B cell (primary cell): Measurements from ENCODE around the gene MKRN1. TPM values are rescaled to one million over a fixed set of nuclear protein-coding genes. Genes with fewer than 3 reads are reported as not detected.
"Not testable (repeated sequence)": the region's sequence is repeated elsewhere in the genome, so short reads cannot be mapped to it uniquely, and the experiment has no call there.

ENCODE experiments used
- ATAC-seq: fragments of 200-7000 bp; cut with Tn5 transposase; one replicate; pipeline ENCODE4 v1.10.0; 2021; ENCODE audit warnings: low read depth, mild to moderate bottlenecking, moderate number of reproducible peaks, moderate library complexity
- CTCF ChIA-PET: fragments of 350-600 bp; sonication (Branson Sonifier 250); formaldehyde crosslinking; loops from one replicate; lab custom pipeline; 2021; ENCODE audit warnings: antibody characterized with exemption, inconsistent platforms; lab: Charles Lee
- POLR2A ChIA-PET: fragments of 350-600 bp; sonication (Branson Sonifier 250); formaldehyde crosslinking; loops from one replicate; lab custom pipeline; 2021; ENCODE audit warnings: antibody characterized with exemption; lab: Charles Lee
- DNase-seq: peaks from one replicate; pipeline ENCODE4 v3.0.0; 2013
- H2AFZ ChIP-seq: 2 replicates; pipeline ENCODE4 v1.6.1; 2012; ENCODE audit warnings: mild to moderate bottlenecking, low read depth, low read length; ENCODE audit not compliant: insufficient read depth, poor library complexity, severe bottlenecking
- H3K27ac ChIP-seq, 2 donors: 1 replicate in 1 of 2; 2 replicates in 1 of 2; pipeline ENCODE4 v1.5.1; 2012 to 2013; ENCODE audit warnings: low read length in 2 of 2, mild to moderate bottlenecking in 2 of 2, moderate library complexity in 1 of 2
- H3K27me3 ChIP-seq, 4 experiments: fragments of 200-600 bp in 1 of 4; sonication (generic) in 1 of 4; replicated peaks in 1 of 4; 1 replicate in 2 of 4; 2 replicates in 2 of 4; pipeline versions ENCODE4 v1.6.1 to v1.7.0; 2013 to 2016; ENCODE audit warnings: low read length in 3 of 4, mild to moderate bottlenecking in 2 of 4, mixed read lengths in 1 of 4, moderate library complexity in 1 of 4; ENCODE audit not compliant: insufficient read depth in 4 of 4, control insufficient read depth in 3 of 4; ENCODE audit errors: control extremely low read depth in 1 of 4
- H3K36me3 ChIP-seq, 2 experiments: replicated peaks in 1 of 2; 1 replicate in 1 of 2; 2 replicates in 1 of 2; pipeline versions ENCODE4 v1.6.1 to v1.7.1; 2013; ENCODE audit warnings: low read length in 1 of 2; ENCODE audit not compliant: insufficient read depth in 2 of 2, control insufficient read depth in 1 of 2; ENCODE audit errors: control extremely low read depth in 1 of 2, extremely low read depth in 1 of 2
- H3K4me1 ChIP-seq, 2 donors: fragments of 200-600 bp in 1 of 2; sonication (generic) in 1 of 2; 1 replicate in 1 of 2; 2 replicates in 1 of 2; pipeline versions ENCODE4 v1.5.1 to v1.6.1; 2013 to 2017; ENCODE audit warnings: low read length in 2 of 2; ENCODE audit not compliant: control insufficient read depth in 2 of 2, insufficient read depth in 2 of 2
- H3K4me2 ChIP-seq: replicated peaks from 2 replicates; pipeline ENCODE3; 2012; ENCODE audit warnings: mild to moderate bottlenecking, low read depth, low read length; ENCODE audit not compliant: poor library complexity, severe bottlenecking
- H3K4me3 ChIP-seq, 5 experiments: fragments of 200-600 bp in 1 of 5; sonication (generic) in 1 of 5; 1 replicate in 3 of 5; 2 replicates in 2 of 5; pipeline versions ENCODE4 v1.5.1 to v1.7.0; 2011 to 2016; ENCODE audit warnings: low read length in 4 of 5, mild to moderate bottlenecking in 4 of 5, low read depth in 2 of 5, control low read depth in 1 of 5, moderate library complexity in 1 of 5; ENCODE audit not compliant: insufficient read depth in 1 of 5; ENCODE audit errors: control extremely low read depth in 1 of 5, extremely low read depth in 1 of 5
- H3K79me2 ChIP-seq: fragments of 200-600 bp; sonication (generic); one replicate; pipeline ENCODE4 v1.6.0; 2016; ENCODE audit warnings: low read length; ENCODE audit not compliant: control insufficient read depth, insufficient read depth
- H3K9ac ChIP-seq: fragments of 200-600 bp; sonication (generic); 2 replicates; pipeline ENCODE4 v1.6.1; 2017; ENCODE audit warnings: mild to moderate bottlenecking, low read length, moderate library complexity
- H3K9me3 ChIP-seq, 3 donors: one replicate each; pipeline versions ENCODE4 v1.6.1 to v1.7.1; 2013; ENCODE audit warnings: low read length in 2 of 3; ENCODE audit not compliant: control insufficient read depth in 2 of 3, insufficient read depth in 1 of 3; ENCODE audit errors: control extremely low read depth in 1 of 3
- H4K20me1 ChIP-seq: 2 replicates; pipeline ENCODE4 v1.6.0; 2012; ENCODE audit warnings: mild to moderate bottlenecking, low read length; ENCODE audit not compliant: insufficient read depth, control insufficient read depth, poor library complexity, severe bottlenecking
- H3K27ac Mint-ChIP-seq: one replicate; pipeline ENCODE4 v1.8.0; 2021; ENCODE audit warnings: mixed read lengths
- H3K27me3 Mint-ChIP-seq: one replicate; pipeline ENCODE4 v1.8.0; 2021; ENCODE audit warnings: mixed read lengths
- H3K4me1 Mint-ChIP-seq: one replicate; pipeline ENCODE4 v1.8.0; 2021; ENCODE audit warnings: mixed read lengths
- H3K4me3 Mint-ChIP-seq: one replicate; pipeline ENCODE4 v1.8.0; 2021; ENCODE audit warnings: mixed read lengths
- H3K9me3 Mint-ChIP-seq: one replicate; pipeline ENCODE4 v1.8.0; 2022; ENCODE audit warnings: mixed read lengths; ENCODE audit not compliant: insufficient read depth
- CTCF ChIP-seq: fragments of 200-600 bp; IDR thresholded peaks from one replicate; pipeline ENCODE4 v1.8.0; 2022; ENCODE audit warnings: antibody characterized with exemption, mild to moderate bottlenecking
- EZH2 ChIP-seq: IDR thresholded peaks from 2 replicates; pipeline ENCODE4 v1.6.1; 2012; ENCODE audit warnings: borderline replicate concordance, low read depth, mild to moderate bottlenecking, moderate library complexity, low read length; ENCODE audit not compliant: insufficient read depth, poor library complexity, severe bottlenecking
- WGBS: methylation state at CpG from one replicate; pipeline ENCODE4 v1.1.5; 2013; ENCODE audit warnings: missing lambda C conversion rate; ENCODE audit not compliant: insufficient coverage; 5-methylcytosine and 5-hydroxymethylcytosine counted together
- intact Hi-C: fragments of 100-400 bp; cut with micrococcal nuclease; formaldehyde crosslinking; loops from one replicate; pipeline ENCODE4 v1.10.0; 2022
- polyA plus RNA-seq: library from polyadenylated mRNA; depleted of rRNA; stranded (reverse); fragments of >200 nt; gene quantifications from 2 replicates; pipeline ENCODE4 v1.2.3, GENCODE V29; 2012
- total RNA-seq, 2 donors: library from RNA; stranded (reverse); fragments of 120-200 nt in 1 of 2; gene quantifications; 1 replicate in 1 of 2; 2 replicates in 1 of 2; pipeline versions ENCODE4 v1.2.3 to v1.2.4, GENCODE V29; 2013 to 2022

Gene MKRN1
- total and polyA plus RNA-seq, 2 donors (not counting 1 experiment from before 2014, with no cell fraction given): 41.9 to 147 TPM

GRCh38 chr7:140417456-140418155 lies 61.7 kb downstream of the MKRN1 start:
- TF ChIP-seq CTCF (no peak), EZH2 (no peak)
- no peaks in the 10 kb centered on the region for H3K9me3 Mint-ChIP-seq
- ATAC-seq (no peak), DNase-seq (no peak)
- 32% methylated on average over 7 of the region's 8 CpGs for WGBS
- ChIA-PET POLR2A (interaction anchor here (0.6 kb wide), 1 partner anchor 73 kb away, joined by 3 read pairs; no protein-coding TSS in a partner anchor), CTCF (interaction anchor here (0.7 kb wide), 2 partner anchors 20 to 31 kb away, joined by 3 read pairs; partner anchors contain the start of gene SLC37A3)
- H3K27ac ChIP-seq: no peak overlapping the region
- peaks cover 0 to 1% of the 10 kb centered on the region in 2 experiments for H3K36me3 ChIP-seq
- no peak overlapping the region for H3K4me2 ChIP-seq
- H3K9ac ChIP-seq: no peak overlapping the region
- H4K20me1 ChIP-seq: no peaks in the 10 kb centered on the region
- H3K27me3 ChIP-seq: no peaks in the 10 kb centered on the region
- no peak overlapping the region for H3K27ac Mint-ChIP-seq
- no peaks in the 10 kb centered on the region for H3K9me3 ChIP-seq
- H3K4me3 ChIP-seq: no peak overlapping the region
- H3K4me3 Mint-ChIP-seq: no peak overlapping the region
- H3K27me3 Mint-ChIP-seq: peaks cover 6% of the 10 kb centered on the region
- peak overlapping the region; percentile 16 for H2AFZ ChIP-seq
- intact Hi-C loops: no loop called here
- no peaks in the 10 kb centered on the region for H3K4me1 Mint-ChIP-seq
- H3K4me1 ChIP-seq: no peaks in the 10 kb centered on the region
- no peaks in the 10 kb centered on the region for H3K79me2 ChIP-seq

DNA sequence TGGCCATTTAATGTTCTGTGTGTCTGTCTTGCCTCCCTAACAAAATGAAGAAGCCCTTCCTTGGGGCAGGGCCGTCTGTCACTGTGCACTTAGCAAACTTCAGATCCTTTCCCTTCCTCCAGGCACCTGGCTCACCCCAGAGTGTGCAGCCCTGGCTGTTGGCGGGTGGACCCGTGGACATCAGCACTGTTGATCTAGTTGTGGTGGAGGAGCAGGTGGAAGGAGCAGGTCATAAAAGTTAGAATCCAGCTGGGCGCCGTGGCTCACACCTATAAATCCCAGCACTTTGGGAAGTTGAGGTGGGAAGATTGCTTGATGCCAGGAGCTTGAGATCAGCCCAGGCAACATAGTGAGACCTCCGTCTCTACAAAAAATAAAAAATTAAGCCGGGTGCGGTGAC lies 62.7 kb downstream of the MKRN1 start:
- ATAC-seq (no peak), DNase-seq (no peak)
- Mint-ChIP-seq H3K4me1 (no peaks in the 10 kb centered on the region), H3K9me3 (no peaks in the 10 kb centered on the region), H3K27ac (no peak overlapping the region), H3K4me3 (no peak overlapping the region), H3K27me3 (peaks cover 6% of the 10 kb centered on the region)
- H3K4me3 ChIP-seq: no peak overlapping the region
- no peak overlapping the region for H3K4me2 ChIP-seq
- no peak overlapping the region for H2AFZ ChIP-seq
- H4K20me1 ChIP-seq: no peaks in the 10 kb centered on the region
- no peak overlapping the region for H3K9ac ChIP-seq
- H3K9me3 ChIP-seq: no peaks in the 10 kb centered on the region
- ChIA-PET POLR2A (no interaction called here), CTCF (interaction anchor here (1.2 kb wide), 1 partner anchor 41 kb away, joined by 4 read pairs; no protein-coding TSS in a partner anchor)
- no peaks in the 10 kb centered on the region for H3K79me2 ChIP-seq
- intact Hi-C loops: no loop called here
- H3K36me3 ChIP-seq: peaks cover 0 to 1% of the 10 kb centered on the region in 2 experiments
- H3K4me1 ChIP-seq: no peaks in the 10 kb centered on the region
- WGBS: no CpG with 5 or more reads among the region's 8 CpGs
- no peaks in the 10 kb centered on the region for H3K27me3 ChIP-seq
- no peak overlapping the region for H3K27ac ChIP-seq
- TF ChIP-seq CTCF (no peak), EZH2 (no peak)

DNA sequence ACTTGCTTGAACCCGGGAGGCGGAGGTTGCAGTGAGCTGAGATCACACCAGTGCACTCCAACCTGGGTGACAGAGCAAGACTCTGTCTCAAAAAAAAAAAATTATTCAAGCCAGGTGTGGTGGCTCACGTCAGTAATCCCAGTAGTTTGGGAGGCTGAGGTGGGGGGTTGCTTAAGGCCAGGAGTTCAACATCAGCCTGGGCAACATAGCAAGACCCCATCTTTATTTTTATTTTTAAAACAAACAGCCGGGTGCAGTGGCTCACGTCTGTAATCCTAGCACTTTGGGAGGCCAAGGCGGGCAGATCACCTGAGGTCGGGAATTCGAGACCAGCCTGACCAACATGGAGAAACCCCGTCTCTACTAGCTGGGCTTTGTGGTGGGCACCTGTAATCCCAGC lies 63.5 kb downstream of the MKRN1 start:
- CTCF ChIA-PET: interaction anchor here (0.6 to 1.2 kb wide), 2 partner anchors 40 to 63 kb away, joined by 4 read pairs; no protein-coding TSS in a partner anchor
- H3K79me2 ChIP-seq, POLR2A ChIA-PET, H2AFZ ChIP-seq, H3K36me3 ChIP-seq, H3K27ac Mint-ChIP-seq, H3K4me1 ChIP-seq, H3K4me1 Mint-ChIP-seq, H3K4me3 Mint-ChIP-seq, H3K9ac ChIP-seq, ATAC-seq, H3K4me2 ChIP-seq, H3K9me3 ChIP-seq, H3K9me3 Mint-ChIP-seq, intact Hi-C loops, H4K20me1 ChIP-seq, H3K27me3 Mint-ChIP-seq, H3K4me3 ChIP-seq, DNase-seq, H3K27me3 ChIP-seq, H3K27ac ChIP-seq: not testable (repeated sequence)
- 97% methylated on average over 8 of the region's 9 CpGs for WGBS
